Endothelial cell of umbilical vein (primary cell): Measurements from ENCODE around the gene DHDH.
"Not testable (repeated sequence)": the region's sequence is repeated elsewhere in the genome, so short reads cannot be mapped to it uniquely, and the experiment has no call there.

Experiments used
- EZH2 ChIP-seq: IDR thresholded peaks from 2 replicates; pipeline ENCODE4 v1.6.1; 2012; ENCODE audit warnings: borderline replicate concordance, low read depth, mild to moderate bottlenecking, moderate library complexity, low read length, inconsistent platforms; ENCODE audit not compliant: severe bottlenecking
- FOS ChIP-seq: IDR thresholded peaks from 2 replicates; pipeline ENCODE4 v1.6.1; 2011; ENCODE audit warnings: mild to moderate bottlenecking, low read length, moderate library complexity, borderline replicate concordance; ENCODE audit not compliant: insufficient read depth
- MYC ChIP-seq: IDR thresholded peaks from one replicate; pipeline ENCODE4 v1.6.1; 2011; ENCODE audit warnings: mild to moderate bottlenecking, low read depth, low read length
- POLR2A ChIP-seq: IDR thresholded peaks from 2 replicates; pipeline ENCODE4 v1.6.1; 2012; ENCODE audit warnings: low read depth, mild to moderate bottlenecking, control low read depth, low read length
- POLR2AphosphoS5 ChIP-seq: IDR thresholded peaks from 2 replicates; pipeline ENCODE4 v1.6.1; 2012; ENCODE audit warnings: low read depth, mild to moderate bottlenecking, control low read depth, low read length, moderate library complexity; ENCODE audit not compliant: insufficient read depth
- TF ChIP-seq, protein P1 (sequence below), 2 donors: IDR thresholded peaks; 1 replicate in 1 of 2; 2 replicates in 1 of 2; pipeline ENCODE4 v1.5.1; 2011; ENCODE audit warnings: low read length in 2 of 2, mild to moderate bottlenecking in 2 of 2, moderate library complexity in 2 of 2, control low read depth in 1 of 2, inconsistent platforms in 1 of 2, low read depth in 1 of 2; ENCODE audit not compliant: insufficient read depth in 1 of 2; ENCODE audit errors: extremely low read depth in 1 of 2
- TF ChIP-seq, protein P2 (sequence below): IDR thresholded peaks from 2 replicates; pipeline ENCODE4 v1.6.1; 2011; ENCODE audit not compliant: insufficient read depth, insufficient read length

DNA sequence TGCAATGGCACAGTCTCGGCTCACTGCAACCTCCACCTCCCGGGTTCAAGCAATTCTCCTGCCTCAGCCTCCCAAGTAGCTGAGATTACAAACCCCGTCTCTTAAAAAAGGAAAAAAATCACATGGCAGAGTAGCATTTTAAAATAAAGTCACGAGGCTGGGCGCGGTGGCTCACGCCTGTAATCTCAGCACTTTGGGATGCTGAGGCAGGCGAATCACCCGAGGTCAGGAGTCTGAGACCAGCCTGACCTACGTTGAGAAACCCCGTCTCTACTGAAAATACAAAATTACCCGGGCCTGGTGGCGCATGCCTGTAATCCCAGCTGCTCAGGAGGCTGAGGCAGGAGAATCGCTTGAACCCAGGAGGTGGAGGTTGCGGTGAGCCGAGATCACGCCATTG is 5.8 kb upstream of the DHDH start:
- not testable (repeated sequence) for TF ChIP-seq POLR2AphosphoS5, POLR2A, MYC, EZH2, FOS
- TF ChIP-seq, protein P1, sequence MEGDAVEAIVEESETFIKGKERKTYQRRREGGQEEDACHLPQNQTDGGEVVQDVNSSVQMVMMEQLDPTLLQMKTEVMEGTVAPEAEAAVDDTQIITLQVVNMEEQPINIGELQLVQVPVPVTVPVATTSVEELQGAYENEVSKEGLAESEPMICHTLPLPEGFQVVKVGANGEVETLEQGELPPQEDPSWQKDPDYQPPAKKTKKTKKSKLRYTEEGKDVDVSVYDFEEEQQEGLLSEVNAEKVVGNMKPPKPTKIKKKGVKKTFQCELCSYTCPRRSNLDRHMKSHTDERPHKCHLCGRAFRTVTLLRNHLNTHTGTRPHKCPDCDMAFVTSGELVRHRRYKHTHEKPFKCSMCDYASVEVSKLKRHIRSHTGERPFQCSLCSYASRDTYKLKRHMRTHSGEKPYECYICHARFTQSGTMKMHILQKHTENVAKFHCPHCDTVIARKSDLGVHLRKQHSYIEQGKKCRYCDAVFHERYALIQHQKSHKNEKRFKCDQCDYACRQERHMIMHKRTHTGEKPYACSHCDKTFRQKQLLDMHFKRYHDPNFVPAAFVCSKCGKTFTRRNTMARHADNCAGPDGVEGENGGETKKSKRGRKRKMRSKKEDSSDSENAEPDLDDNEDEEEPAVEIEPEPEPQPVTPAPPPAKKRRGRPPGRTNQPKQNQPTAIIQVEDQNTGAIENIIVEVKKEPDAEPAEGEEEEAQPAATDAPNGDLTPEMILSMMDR (IDR thresholded peaks at IDR 0.05; ENCODE audit: extremely low read depth in 1 of 2, insufficient read depth in 1 of 2, low read depth in 1 of 2, low read length in 2 of 2) = not testable (repeated sequence)
- TF ChIP-seq, protein P2, sequence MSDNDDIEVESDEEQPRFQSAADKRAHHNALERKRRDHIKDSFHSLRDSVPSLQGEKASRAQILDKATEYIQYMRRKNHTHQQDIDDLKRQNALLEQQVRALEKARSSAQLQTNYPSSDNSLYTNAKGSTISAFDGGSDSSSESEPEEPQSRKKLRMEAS = not testable (repeated sequence)
